ENCODE results near the gene DUSP28.

DNA sequence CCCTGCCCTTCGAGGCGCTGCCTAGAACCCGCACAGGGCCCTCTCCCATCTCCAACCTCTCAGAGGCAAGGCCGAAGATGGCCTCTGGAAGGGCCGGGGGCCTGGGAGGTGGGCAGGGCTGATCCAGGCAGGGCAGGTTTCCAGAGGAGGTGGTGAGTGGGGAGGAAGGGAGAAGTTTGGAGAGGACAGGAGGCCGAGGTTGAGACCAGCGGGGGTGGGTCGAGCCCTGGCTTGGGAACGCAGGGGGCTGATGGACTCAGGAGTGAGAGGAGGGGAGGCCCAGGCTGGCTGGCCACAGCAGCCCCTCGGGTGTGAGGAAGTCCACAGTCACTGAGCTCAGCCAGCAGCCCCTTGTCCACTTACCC lies 36.9 kb downstream of the DUSP28 start:
- TF ChIP-seq GATA1 (IDR thresholded peaks at IDR 0.05; ENCODE audit: low read depth, low read length), result no peak
- no peak for TF ChIP-seq POLR2A (IDR thresholded peaks at IDR 0.05; ENCODE audit: low read length)

Measured in erythroblast (primary cell).